GM12892 (cell line): ENCODE data around the gene PTPRQ.
A peak's percentile ranks its signal among the peaks of the same experiment; 100 is the strongest.

Experiments
- DNase-seq: peaks from one replicate; pipeline ENCODE4 v3.0.0; 2011; ENCODE audit not compliant: insufficient read length
- FAIRE-seq: peaks from 2 replicates; lab custom pipeline; 2011; peaks lifted over from hg19 to GRCh38; lab: Jason Lieb, UNC
- POLR2A ChIP-seq: IDR thresholded peaks from 2 replicates; pipeline ENCODE4 v1.6.1; 2011; ENCODE audit warnings: low read depth, low read length, control low read depth
- POLR2AphosphoS5 ChIP-seq: IDR thresholded peaks from 2 replicates; pipeline ENCODE4 v1.6.1; 2011; ENCODE audit warnings: low read depth, low read length, control low read depth
- TAF1 ChIP-seq: IDR thresholded peaks from 2 replicates; pipeline ENCODE4 v1.6.1; 2011; ENCODE audit warnings: low read depth, mild to moderate bottlenecking, control low read depth, low read length, borderline replicate concordance

PTPRQ gene

DNA sequence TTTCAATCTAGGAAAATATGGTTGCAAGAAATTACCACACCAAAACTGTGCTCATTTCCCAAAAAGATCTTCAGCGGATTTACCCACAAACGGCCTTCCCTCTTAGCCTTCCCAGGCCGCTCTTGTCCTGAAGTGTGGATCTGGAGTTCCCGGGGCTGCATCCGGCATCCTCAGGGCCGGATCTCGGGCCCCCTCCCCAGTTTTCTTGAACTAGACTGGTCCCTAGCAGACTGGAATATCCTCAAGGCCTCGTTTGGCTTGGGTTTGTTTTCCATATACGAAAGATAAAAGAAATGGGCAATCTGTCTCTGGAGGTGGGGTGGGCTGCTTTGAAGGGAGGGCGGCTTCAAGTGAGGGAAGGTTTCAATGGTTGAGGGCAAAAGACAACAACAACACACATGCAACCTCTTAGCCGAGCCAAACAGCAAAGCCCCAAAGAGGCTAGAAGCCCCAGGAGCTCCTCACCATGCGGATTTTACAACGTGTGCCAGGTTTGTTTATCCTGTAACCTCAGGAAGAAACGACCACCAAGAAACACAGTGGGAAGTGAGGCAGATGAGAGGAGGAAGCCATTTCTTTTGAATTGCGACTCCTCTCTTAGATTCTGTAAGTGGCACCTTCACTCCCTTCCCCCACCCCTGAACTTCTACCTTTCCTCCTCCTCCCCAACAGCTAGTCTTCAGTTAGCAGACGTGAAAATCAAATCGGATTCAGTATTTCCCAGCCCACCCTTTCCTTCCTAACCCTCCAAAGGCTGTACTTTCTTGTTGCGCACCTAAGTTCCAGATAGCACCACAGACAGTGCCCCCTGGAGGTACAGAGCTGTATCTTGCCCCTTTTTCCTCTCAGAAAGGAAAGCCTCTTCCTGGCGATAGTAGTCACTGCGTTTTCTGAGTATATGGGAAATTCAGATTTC, 266.0 kb downstream of the PTPRQ start:
- DNase-seq (no peak), FAIRE-seq (peak; percentile 44)
- TF ChIP-seq POLR2AphosphoS5 (no peak), TAF1 (no peak), POLR2A (no peak)

DNA sequence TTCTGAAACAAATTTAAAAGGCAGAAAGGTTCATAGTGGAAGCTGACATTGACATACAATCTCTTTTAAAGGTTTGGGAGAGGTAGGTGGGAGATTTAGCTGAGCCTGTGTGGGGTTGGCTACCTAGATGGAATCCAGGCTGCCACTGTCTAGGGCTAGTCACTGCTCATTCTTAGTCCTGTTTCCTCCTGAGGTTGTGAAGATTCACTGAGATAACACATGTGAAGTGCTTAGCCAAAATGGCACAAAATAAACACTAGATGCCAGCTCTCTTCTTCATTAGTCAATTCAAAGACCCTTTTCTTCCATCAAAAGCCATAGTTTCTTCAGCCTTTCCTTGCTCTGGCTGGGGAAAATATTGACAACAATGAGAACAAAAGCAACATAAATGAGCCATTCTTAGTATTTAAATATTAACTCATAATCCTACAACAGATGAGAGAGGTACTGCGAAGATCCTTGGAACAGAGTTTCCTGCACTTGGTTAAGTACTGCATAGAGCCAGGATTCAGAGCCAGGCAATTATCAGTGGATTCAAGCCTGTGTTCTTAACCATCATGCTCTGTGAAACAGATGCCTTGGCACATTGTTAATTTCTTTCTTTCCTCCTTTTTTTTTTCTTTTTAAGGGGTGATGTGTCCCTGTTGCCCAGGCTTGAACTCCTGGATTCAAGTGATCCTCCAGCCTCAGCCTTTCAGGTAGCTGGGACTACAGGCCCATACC, 266.9 kb downstream of the PTPRQ start:
- FAIRE-seq = no peak

GRCh38 chr12:80711866-80712265, 267.8 kb downstream of the PTPRQ start:
- no peak for TF ChIP-seq POLR2AphosphoS5
- no peak for TF ChIP-seq POLR2A
- no peak for TF ChIP-seq TAF1
- FAIRE-seq (no peak), DNase-seq (no peak)

More for the DNA sequence above, 266.9 kb downstream of the PTPRQ start:
- no peak for TF ChIP-seq TAF1
- no peak for DNase-seq

DNA sequence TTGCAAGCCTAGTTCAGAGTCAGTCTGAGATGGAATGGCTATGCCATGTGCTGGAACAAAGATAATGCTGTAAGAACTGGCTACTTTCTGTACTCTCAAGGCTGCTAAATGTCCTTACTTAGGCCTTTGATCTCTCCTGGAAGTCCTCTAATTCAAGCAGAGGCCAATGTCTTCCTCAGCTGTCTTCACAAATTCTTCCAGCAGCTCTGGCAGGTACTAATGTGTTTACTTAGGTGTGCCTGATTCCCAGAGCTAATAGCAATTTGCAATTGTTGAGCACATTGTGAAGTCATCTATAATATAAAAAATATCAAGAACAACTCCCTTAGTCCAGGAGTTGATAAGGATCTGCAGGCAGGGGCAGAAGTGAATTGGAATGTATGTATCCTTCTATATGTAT, 268.8 kb downstream of the PTPRQ start:
- no peak for TF ChIP-seq POLR2A
- no peak for TF ChIP-seq TAF1
- no peak for TF ChIP-seq POLR2AphosphoS5
- FAIRE-seq (no peak), DNase-seq (no peak)

DNA sequence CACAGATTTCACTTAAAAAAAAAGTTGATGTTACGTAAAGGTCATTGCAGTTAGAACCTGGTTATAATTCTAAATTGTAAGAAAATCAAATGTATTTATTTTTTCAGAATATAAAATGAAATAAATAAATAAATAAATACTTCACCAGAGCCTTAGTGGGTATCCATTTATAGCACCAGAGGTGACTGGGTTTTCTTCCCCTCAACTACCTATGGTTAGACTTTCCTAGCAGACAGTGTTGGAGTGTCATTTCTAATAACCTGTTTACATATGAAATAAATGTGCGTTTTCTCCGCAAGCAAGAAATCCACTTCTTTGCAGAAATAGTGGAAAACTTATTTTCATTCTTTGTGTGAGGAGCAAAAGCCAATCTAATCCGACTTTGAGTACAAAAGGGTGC, 269.4 kb downstream of the PTPRQ start:
- FAIRE-seq (no peak), DNase-seq (no peak)
- TF ChIP-seq POLR2AphosphoS5 = no peak
- TF ChIP-seq TAF1 = no peak

- no peak for FAIRE-seq
- DNase-seq = no peak
- TF ChIP-seq POLR2AphosphoS5 = no peak
- no peak for TF ChIP-seq TAF1
- TF ChIP-seq POLR2A = no peak
Observed at GRCh38 chr12:80714055-80714454, 270.0 kb downstream of the PTPRQ start.

DNA sequence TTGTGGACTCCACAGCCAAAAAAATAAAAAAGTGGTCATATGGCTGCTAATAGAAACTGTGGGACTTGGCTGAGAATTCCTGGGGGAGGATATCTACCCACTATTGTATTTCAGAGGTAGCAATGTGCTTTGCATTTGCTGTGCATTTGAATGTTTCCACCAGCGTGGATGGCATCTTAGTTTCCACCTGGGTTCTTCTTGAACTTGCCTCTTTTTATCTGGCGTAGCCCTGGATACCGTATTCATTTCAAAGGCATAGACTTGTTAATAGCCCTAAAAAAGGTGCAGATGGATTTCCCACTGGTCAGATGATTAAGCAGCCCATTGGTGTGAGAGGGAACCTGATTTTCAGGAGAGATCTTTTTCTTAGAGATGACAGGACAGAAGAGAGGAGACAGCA, 270.8 kb downstream of the PTPRQ start:
- FAIRE-seq (no peak), DNase-seq (no peak)

GRCh38 chr12:80715713-80716249, 271.7 kb downstream of the PTPRQ start:
- TF ChIP-seq POLR2AphosphoS5 (no peak), TAF1 (no peak), POLR2A (no peak)
- DNase-seq (no peak), FAIRE-seq (no peak)

More for the DNA sequence above, 270.8 kb downstream of the PTPRQ start:
- no peak for TF ChIP-seq POLR2AphosphoS5
- TF ChIP-seq POLR2A = no peak
- no peak for TF ChIP-seq TAF1

DNA sequence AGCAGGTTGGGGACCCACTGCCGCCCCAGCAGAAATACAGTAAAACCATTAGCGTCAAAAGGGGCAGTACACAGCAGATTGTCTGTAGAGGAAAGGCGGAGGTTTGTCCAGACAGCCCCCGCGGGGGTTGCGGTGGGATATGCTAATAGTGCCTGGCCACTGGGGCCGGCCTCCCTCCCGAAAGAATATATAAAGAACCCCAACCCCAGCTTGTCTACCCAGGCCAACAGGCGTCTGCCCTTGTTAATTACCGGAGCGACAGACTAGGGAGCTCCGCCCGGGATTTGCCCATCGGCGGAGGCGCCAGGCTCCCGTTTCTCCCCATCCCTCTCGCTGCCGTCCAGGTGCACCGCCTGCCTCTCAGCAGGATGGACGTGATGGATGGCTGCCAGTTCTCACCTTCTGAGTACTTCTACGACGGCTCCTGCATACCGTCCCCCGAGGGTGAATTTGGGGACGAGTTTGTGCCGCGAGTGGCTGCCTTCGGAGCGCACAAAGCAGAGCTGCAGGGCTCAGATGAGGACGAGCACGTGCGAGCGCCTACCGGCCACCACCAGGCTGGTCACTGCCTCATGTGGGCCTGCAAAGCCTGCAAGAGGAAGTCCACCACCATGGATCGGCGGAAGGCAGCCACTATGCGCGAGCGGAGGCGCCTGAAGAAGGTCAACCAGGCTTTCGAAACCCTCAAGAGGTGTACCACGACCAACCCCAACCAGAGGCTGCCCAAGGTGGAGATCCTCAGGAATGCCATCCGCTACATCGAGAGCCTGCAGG, 272.8 kb downstream of the PTPRQ start, which contains the start of gene MYF5:
MYF5 (plus strand) TSS at position 217 of the 774 bp plus-strand sequence; CDS start at position 369, 152 bp downstream.
- FAIRE-seq (no peak), DNase-seq (no peak)
- no peak for TF ChIP-seq POLR2AphosphoS5
- TF ChIP-seq POLR2A = no peak
- TF ChIP-seq TAF1 = no peak

- no peak for FAIRE-seq
- no peak for DNase-seq
- TF ChIP-seq POLR2AphosphoS5 = no peak
- no peak for TF ChIP-seq POLR2A
- TF ChIP-seq TAF1 = no peak
Observed at GRCh38 chr12:80717856-80718255, 273.8 kb downstream of the PTPRQ start.

DNA sequence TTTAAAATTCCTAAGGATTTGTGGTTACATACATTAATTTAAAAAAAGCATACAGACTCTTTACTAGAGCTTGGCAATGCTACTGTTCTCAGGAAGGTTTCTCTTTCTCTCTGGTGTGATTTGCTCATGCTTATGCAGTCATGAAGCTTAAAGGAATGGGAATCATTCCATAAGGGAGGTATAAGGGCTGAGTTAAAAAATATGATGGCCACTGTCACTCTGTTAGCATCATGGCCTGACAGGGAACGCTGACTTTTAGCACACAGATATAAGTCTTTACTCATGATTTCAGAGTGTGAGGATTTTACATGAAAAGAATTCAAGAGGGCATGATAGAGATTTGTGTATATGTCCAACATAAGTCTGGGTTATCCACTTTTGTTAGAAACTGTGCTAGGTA, 276.5 kb downstream of the PTPRQ start:
- FAIRE-seq = no peak
- no peak for DNase-seq
- TF ChIP-seq POLR2AphosphoS5 = no peak
- TF ChIP-seq TAF1 = no peak
- TF ChIP-seq POLR2A = no peak

GRCh38 chr12:80721326-80721725, 277.3 kb downstream of the PTPRQ start:
- FAIRE-seq = no peak
- no peak for TF ChIP-seq TAF1
- no peak for TF ChIP-seq POLR2AphosphoS5
- no peak for TF ChIP-seq POLR2A
- no peak for DNase-seq
